Calu3 (cell line): ENCODE results near the gene FMNL3. TPM values are rescaled to one million over a fixed set of nuclear protein-coding genes. Genes with fewer than 3 reads are reported as not detected.

ENCODE experiments used
- BruUV-seq: library from RNA; stranded (reverse); fragments of 400-500 nt; replicated peaks from 2 replicates; lab custom pipeline; 2021; lab: Mats Ljungman, UMichigan
- CTCF ChIA-PET: fragments of 300-600 bp; sonication (Branson Sonifier 250); formaldehyde crosslinking; loops from one replicate; lab custom pipeline; 2022; ENCODE audit warnings: antibody characterized with exemption; lab: Charles Lee
- DNase-seq: peaks from one replicate; pipeline ENCODE4 v3.0.0; 2022
- H3K27ac Mint-ChIP-seq: one replicate; pipeline ENCODE4 v1.8.0; 2022; ENCODE audit warnings: mixed read lengths; ENCODE audit not compliant: unreplicated experiment
- H3K27me3 Mint-ChIP-seq: one replicate; pipeline ENCODE4 v1.8.0; 2022; ENCODE audit warnings: mixed read lengths; ENCODE audit not compliant: unreplicated experiment
- H3K36me3 Mint-ChIP-seq: one replicate; pipeline ENCODE4 v1.8.0; 2022; ENCODE audit warnings: mild to moderate bottlenecking, moderate library complexity, mixed read lengths; ENCODE audit not compliant: insufficient read depth, unreplicated experiment
- H3K4me1 Mint-ChIP-seq: one replicate; pipeline ENCODE4 v1.8.0; 2022; ENCODE audit warnings: mild to moderate bottlenecking, low read depth, mixed read lengths; ENCODE audit not compliant: unreplicated experiment
- H3K4me3 Mint-ChIP-seq: one replicate; pipeline ENCODE4 v1.8.0; 2022; ENCODE audit warnings: mild to moderate bottlenecking, low read depth, moderate library complexity, mixed read lengths; ENCODE audit not compliant: unreplicated experiment
- H3K9me3 Mint-ChIP-seq: one replicate; pipeline ENCODE4 v1.8.0; 2022; ENCODE audit warnings: low read depth, mixed read lengths; ENCODE audit not compliant: unreplicated experiment
- intact Hi-C: fragments of 100-400 bp; cut with micrococcal nuclease; formaldehyde crosslinking; loops from one replicate; pipeline ENCODE4 v1.10.0; 2022; ENCODE audit not compliant: unreplicated experiment
- total RNA-seq: library from RNA; stranded (reverse); gene quantifications from 2 replicates; pipeline ENCODE4 v1.2.3, GENCODE V29; 2022
- TF ChIP-seq, protein P1 (sequence below): fragments of 200-600 bp; IDR thresholded peaks from one replicate; pipeline ENCODE4 v1.8.0; 2022; ENCODE audit warnings: antibody characterized with exemption; ENCODE audit not compliant: unreplicated experiment

The FMNL3 gene
- total RNA-seq, 1 experiment from 2014 or later, result 4.4 TPM

DNA sequence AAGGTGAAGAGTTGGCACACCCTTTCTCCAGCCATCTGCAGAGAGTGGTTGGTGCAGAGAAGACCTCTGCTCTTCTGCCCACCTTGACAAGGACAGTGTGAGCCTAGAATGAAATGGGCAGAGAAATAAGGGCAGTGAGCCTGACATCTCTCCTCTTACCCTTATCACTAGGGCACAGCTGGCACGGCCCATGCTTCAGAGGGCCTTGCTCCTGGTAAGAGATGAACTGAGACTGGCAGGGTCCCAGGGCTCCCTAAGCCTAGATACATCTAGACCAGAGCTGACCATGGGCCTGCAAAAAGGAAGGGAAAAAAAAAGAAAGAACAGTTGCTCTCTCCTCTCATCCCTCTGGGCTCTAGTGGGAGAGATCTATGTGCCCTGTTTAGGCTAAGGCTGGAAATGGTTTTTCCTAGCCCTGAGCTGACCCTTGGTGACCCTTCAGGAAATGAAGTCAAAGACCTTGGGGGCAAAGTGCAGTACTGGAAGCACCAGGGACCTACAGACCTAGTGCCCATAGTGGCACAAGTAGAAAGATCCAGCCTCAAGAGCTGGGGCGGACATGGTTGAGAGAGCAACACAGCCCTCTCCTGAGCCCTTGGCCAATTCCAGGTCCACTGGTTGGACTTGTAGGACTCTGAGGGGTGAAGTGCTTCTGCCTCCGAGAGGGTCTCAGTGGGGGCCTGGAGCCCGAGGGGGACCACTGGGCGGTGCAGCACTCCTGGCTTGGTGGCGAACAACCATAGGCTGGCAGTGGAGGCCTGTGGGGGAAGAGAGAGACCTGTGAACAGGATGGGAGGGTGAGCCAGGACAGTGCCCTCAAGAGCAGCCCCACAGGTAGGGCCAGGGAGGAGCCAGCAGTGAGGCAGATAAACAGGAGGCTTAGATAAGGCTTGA lies 61.8 kb downstream of the FMNL3 start:
- no peak for DNase-seq
- TF ChIP-seq, protein P1, sequence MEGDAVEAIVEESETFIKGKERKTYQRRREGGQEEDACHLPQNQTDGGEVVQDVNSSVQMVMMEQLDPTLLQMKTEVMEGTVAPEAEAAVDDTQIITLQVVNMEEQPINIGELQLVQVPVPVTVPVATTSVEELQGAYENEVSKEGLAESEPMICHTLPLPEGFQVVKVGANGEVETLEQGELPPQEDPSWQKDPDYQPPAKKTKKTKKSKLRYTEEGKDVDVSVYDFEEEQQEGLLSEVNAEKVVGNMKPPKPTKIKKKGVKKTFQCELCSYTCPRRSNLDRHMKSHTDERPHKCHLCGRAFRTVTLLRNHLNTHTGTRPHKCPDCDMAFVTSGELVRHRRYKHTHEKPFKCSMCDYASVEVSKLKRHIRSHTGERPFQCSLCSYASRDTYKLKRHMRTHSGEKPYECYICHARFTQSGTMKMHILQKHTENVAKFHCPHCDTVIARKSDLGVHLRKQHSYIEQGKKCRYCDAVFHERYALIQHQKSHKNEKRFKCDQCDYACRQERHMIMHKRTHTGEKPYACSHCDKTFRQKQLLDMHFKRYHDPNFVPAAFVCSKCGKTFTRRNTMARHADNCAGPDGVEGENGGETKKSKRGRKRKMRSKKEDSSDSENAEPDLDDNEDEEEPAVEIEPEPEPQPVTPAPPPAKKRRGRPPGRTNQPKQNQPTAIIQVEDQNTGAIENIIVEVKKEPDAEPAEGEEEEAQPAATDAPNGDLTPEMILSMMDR, result no peak
- intact Hi-C loops, result no loop called here
- no peaks in the 10 kb centered on the region for H3K27me3 Mint-ChIP-seq
- H3K4me1 Mint-ChIP-seq, result no peaks in the 10 kb centered on the region
- no TSS peak for BruUV-seq
- H3K27ac Mint-ChIP-seq, result no peak overlapping the region
- CTCF ChIA-PET, result interaction anchor here (0.6 to 0.8 kb wide), 3 partner anchors 27 to 132 kb away, joined by 3 to 7 read pairs (median 4); partner anchors contain the start of gene TMBIM6
- no peak overlapping the region for H3K4me3 Mint-ChIP-seq
- no peaks in the 10 kb centered on the region for H3K9me3 Mint-ChIP-seq
- peaks cover 19% of the 10 kb centered on the region for H3K36me3 Mint-ChIP-seq

GRCh38 chr12:49644620-49644994 lies 62.6 kb downstream of the FMNL3 start:
- H3K27ac Mint-ChIP-seq, result no peak overlapping the region
- H3K36me3 Mint-ChIP-seq, result peaks cover 19% of the 10 kb centered on the region
- no peaks in the 10 kb centered on the region for H3K4me1 Mint-ChIP-seq
- BruUV-seq, result no TSS peak
- peak; percentile 68 for DNase-seq
- CTCF ChIA-PET, result interaction anchor here (0.6 to 0.8 kb wide), 2 partner anchors 27 to 97 kb away, joined by 3 to 7 read pairs; partner anchors contain the start of gene TMBIM6
- H3K27me3 Mint-ChIP-seq, result no peaks in the 10 kb centered on the region
- intact Hi-C loops, result loop anchor here (5.0 kb wide), 1 partner anchor 63 kb away; the partner anchor contains the start of gene FMNL3
- TF ChIP-seq, protein P1, result peak; percentile 75
- no peaks in the 10 kb centered on the region for H3K9me3 Mint-ChIP-seq
- no peak overlapping the region for H3K4me3 Mint-ChIP-seq

GRCh38 chr12:49643961-49644619 lies 63.1 kb downstream of the FMNL3 start:
- peaks cover 19% of the 10 kb centered on the region for H3K36me3 Mint-ChIP-seq
- no peak overlapping the region for H3K4me3 Mint-ChIP-seq
- H3K27ac Mint-ChIP-seq, result no peak overlapping the region
- H3K27me3 Mint-ChIP-seq, result no peaks in the 10 kb centered on the region
- no peaks in the 10 kb centered on the region for H3K4me1 Mint-ChIP-seq
- TF ChIP-seq, protein P1, result no peak
- intact Hi-C loops, result loop anchor here (5.0 kb wide), 1 partner anchor 63 kb away; the partner anchor contains the start of gene FMNL3
- no peak for DNase-seq
- BruUV-seq, result no TSS peak
- CTCF ChIA-PET, result no interaction called here
- H3K9me3 Mint-ChIP-seq, result no peaks in the 10 kb centered on the region

GRCh38 chr12:49643135-49643534 lies 64.1 kb downstream of the FMNL3 start:
- no peaks in the 10 kb centered on the region for H3K27me3 Mint-ChIP-seq
- no peak overlapping the region for H3K27ac Mint-ChIP-seq
- intact Hi-C loops, result loop anchor here (5.0 kb wide), 1 partner anchor 64 kb away; the partner anchor contains the start of gene FMNL3
- no peaks in the 10 kb centered on the region for H3K9me3 Mint-ChIP-seq
- DNase-seq, result no peak
- peaks cover 19% of the 10 kb centered on the region for H3K36me3 Mint-ChIP-seq
- no peak overlapping the region for H3K4me3 Mint-ChIP-seq
- TF ChIP-seq, protein P1, result no peak
- H3K4me1 Mint-ChIP-seq, result no peaks in the 10 kb centered on the region
- CTCF ChIA-PET, result no interaction called here
- BruUV-seq, result no TSS peak
